Mesothelial cell of epicardium (in vitro differentiated cells): ENCODE measurements around the gene KIAA0319L. TPM values are rescaled to one million over a fixed set of nuclear protein-coding genes. Genes with fewer than 3 reads are reported as not detected.

Experiments
- DNase-seq, 2 experiments: peaks; one replicate each; pipeline ENCODE4 v3.0.0; 2021; ENCODE audit warnings: low spot score in 2 of 2; ENCODE audit not compliant: unreplicated experiment in 2 of 2
- H3K27ac Mint-ChIP-seq: 2 replicates; pipeline ENCODE4 v1.8.0; 2021; ENCODE audit warnings: mixed read lengths
- H3K27me3 Mint-ChIP-seq: 2 replicates; pipeline ENCODE4 v1.8.0; 2021; ENCODE audit warnings: low read depth, mixed read lengths
- H3K36me3 Mint-ChIP-seq: 2 replicates; pipeline ENCODE4 v1.8.0; 2021; ENCODE audit warnings: mixed read lengths
- H3K4me1 Mint-ChIP-seq: 2 replicates; pipeline ENCODE4 v1.8.0; 2021; ENCODE audit warnings: mixed read lengths
- H3K4me3 Mint-ChIP-seq: 2 replicates; pipeline ENCODE4 v1.8.0; 2021; ENCODE audit warnings: mild to moderate bottlenecking, moderate library complexity, mixed read lengths
- H3K9me3 Mint-ChIP-seq: 2 replicates; pipeline ENCODE4 v1.8.0; 2021; ENCODE audit warnings: mixed read lengths
- CTCF ChIP-seq: fragments of 200-600 bp; sonication (generic); IDR thresholded peaks from one replicate; pipeline ENCODE4 v1.5.0; 2021; ENCODE audit warnings: antibody characterized with exemption; ENCODE audit not compliant: unreplicated experiment
- total RNA-seq: library from RNA; stranded (reverse); gene quantifications from 3 replicates; pipeline ENCODE4 v1.2.1, GENCODE V29; 2021

Gene KIAA0319L
- total RNA-seq, 1 donor from 2014 or later: 72.5 TPM

DNA sequence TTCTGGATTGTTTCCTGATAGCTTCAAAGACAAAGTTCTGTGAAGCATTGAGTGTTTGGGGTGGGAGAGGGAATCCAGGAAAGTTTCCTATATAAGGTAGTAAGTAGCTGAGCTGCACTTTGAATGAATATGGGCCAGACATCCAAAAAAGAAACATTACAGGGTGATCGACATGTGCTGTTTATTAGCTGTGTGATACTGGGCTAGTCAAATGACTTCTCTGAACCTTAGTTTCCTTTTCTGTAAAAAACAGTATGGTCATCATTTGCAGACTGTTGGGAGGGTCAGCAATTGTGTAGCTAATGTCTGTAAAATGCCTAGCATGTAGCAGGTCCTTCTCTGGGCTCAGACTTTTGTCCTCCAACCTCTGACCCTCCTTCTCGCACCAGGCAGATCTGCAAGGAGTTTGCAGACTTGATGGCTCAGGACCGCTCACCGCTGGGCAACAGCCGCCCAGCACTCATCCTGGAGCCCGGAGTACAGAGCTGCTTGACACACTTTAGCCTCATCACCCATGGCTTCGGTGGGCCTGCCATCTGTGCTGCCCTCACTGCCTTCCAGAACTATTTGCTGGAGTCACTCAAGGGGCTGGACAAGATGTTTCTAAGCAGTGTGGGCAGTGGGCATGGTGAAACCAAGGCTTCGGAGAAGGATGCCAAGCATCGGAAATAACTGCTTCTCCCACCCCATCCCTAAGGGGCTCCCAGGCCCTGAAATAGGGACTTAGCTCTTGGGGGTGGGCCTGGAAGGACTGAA, 37.0 kb upstream of the KIAA0319L start:
- DNase-seq: no peak
- H3K36me3 Mint-ChIP-seq: peaks cover 4% of the 10 kb centered on the region
- no peak overlapping the region for H3K27ac Mint-ChIP-seq
- TF ChIP-seq CTCF: no peak
- peaks cover 13% of the 10 kb centered on the region for H3K4me1 Mint-ChIP-seq
- H3K9me3 Mint-ChIP-seq: no peaks in the 10 kb centered on the region
- no peaks in the 10 kb centered on the region for H3K27me3 Mint-ChIP-seq
- no peak overlapping the region for H3K4me3 Mint-ChIP-seq

- peaks cover 4% of the 10 kb centered on the region for H3K36me3 Mint-ChIP-seq
- no peak for TF ChIP-seq CTCF
- H3K27ac Mint-ChIP-seq: peak overlapping the region; percentile 11
- no peaks in the 10 kb centered on the region for H3K9me3 Mint-ChIP-seq
- H3K4me3 Mint-ChIP-seq: no peak overlapping the region
- no peak for DNase-seq
- H3K4me1 Mint-ChIP-seq: peaks cover 13% of the 10 kb centered on the region
- no peaks in the 10 kb centered on the region for H3K27me3 Mint-ChIP-seq
These were observed 36.0 kb upstream of the KIAA0319L start for GRCh38 chr1:35592991-35593769.

- peaks cover 4% of the 10 kb centered on the region for H3K36me3 Mint-ChIP-seq
- H3K27ac Mint-ChIP-seq: no peak overlapping the region
- DNase-seq: no peak
- peaks cover 13% of the 10 kb centered on the region for H3K4me1 Mint-ChIP-seq
- no peaks in the 10 kb centered on the region for H3K9me3 Mint-ChIP-seq
- no peaks in the 10 kb centered on the region for H3K27me3 Mint-ChIP-seq
- H3K4me3 Mint-ChIP-seq: no peak overlapping the region
- TF ChIP-seq CTCF: no peak
These were observed 34.0 kb upstream of the KIAA0319L start for GRCh38 chr1:35591211-35591610.

- no peak overlapping the region for H3K27ac Mint-ChIP-seq
- peaks cover 13% of the 10 kb centered on the region for H3K4me1 Mint-ChIP-seq
- no peak for DNase-seq
- peaks cover 4% of the 10 kb centered on the region for H3K36me3 Mint-ChIP-seq
- H3K4me3 Mint-ChIP-seq: no peak overlapping the region
- no peaks in the 10 kb centered on the region for H3K9me3 Mint-ChIP-seq
- no peaks in the 10 kb centered on the region for H3K27me3 Mint-ChIP-seq
- TF ChIP-seq CTCF: no peak
These were observed 33.4 kb upstream of the KIAA0319L start for GRCh38 chr1:35590476-35591040.

GRCh38 chr1:35589516-35590427, 32.6 kb upstream of the KIAA0319L start:
- Mint-ChIP-seq H3K27ac (no peak overlapping the region), H3K9me3 (no peaks in the 10 kb centered on the region), H3K36me3 (peaks cover 4% of the 10 kb centered on the region), H3K4me1 (peaks cover 13% of the 10 kb centered on the region), H3K4me3 (no peak overlapping the region), H3K27me3 (no peaks in the 10 kb centered on the region)
- no peak for DNase-seq
- TF ChIP-seq CTCF: no peak
